GM04503 (cell line): ENCODE data around the gene DIPK1B.

Experiments used
- DNase-seq: peaks from one replicate; pipeline ENCODE4 v3.0.0-alpha.2; 2012; ENCODE audit warnings: low read depth

The DIPK1B gene

DNA sequence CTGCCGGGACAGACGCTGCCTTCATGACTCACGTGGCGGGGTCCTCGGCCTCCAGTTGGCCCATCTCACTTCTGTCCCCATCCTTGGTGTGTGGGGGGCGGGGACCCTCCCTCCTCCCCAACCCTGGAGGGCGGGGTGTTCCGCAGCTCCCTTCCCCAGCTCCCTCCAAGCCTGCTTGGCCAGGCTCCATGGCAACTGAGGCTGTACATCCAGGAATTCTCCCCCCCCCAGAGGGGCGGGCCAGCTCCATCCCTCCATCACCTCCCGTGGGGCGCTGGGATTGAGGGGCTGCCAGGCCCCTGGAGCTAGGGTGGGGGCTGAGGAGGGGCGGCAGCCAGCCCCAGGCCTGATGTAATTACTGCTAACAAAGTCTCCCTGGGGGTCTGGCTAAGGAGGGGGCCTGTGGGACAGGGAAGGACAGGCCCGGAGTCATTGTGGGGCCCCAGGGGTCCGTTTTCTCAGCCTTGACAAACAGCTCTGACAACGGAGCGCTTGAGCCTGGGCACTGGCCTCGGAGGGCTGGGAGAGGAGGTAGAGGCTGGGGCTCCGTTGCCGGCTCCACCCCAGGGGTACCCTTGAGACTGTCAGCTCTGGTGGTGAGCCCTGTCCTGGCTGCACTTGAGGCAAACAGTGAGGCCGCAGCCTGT lies 8.0 kb downstream of the DIPK1B start:
- DNase-seq: no peak

DNA sequence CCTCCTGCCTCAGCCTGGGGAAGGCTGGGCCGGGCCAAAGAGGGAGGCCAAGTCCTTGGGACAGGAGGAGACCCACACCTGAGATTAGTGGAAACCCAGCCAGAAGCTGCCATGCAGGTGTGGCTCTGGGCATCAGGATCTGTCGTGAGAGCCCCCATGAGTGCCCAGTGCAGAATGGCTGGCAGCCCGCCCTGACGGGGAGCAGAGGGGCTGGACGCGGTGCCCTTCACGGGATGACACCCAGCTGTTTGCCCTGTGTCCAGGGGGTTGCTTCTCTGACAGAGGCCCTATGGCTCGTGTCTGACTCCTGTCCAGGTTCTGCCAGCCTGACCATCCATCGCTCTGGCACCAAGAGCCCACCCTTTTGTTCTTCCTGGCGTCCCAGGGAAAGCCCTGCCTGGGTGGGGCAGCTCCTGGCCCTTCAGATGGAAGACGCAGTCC lies 8.5 kb downstream of the DIPK1B start:
- no peak for DNase-seq

DNA sequence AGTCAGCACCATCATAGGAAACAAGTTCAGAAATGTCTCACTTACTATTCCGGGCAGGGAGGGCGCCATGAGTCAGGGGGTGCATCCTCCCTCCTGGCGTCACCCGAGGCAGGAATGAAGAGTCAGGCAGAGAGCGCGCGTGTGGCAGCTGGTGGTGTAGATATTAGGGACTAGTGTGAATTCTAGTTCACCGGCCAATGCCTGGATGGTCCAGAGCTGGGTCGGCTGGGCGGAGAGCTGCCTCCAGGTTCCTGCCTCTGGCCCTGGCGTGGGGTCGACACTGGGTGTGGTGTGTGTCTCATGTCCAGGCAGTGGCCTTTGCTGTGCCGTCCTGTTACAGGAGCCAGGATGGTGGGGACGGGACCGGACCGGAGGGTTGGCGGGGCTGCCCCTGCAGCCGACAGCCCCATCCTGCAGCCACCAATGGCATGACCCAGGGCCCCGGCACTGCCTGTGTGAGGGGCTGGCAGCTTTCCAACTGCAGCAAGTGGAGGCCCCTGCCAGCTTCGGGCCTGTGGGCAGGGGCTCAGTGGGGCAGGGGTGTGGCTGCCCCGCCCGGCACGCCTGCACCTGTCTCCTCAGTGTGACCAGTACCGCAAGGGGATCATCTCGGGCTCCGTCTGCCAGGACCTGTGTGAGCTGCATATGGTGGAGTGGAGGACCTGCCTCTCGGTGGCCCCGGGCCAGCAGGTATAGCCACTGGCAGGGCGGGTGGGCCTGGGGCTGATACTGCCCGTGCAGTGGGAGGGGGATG lies 9.1 kb downstream of the DIPK1B start:
- no peak for DNase-seq

DNA sequence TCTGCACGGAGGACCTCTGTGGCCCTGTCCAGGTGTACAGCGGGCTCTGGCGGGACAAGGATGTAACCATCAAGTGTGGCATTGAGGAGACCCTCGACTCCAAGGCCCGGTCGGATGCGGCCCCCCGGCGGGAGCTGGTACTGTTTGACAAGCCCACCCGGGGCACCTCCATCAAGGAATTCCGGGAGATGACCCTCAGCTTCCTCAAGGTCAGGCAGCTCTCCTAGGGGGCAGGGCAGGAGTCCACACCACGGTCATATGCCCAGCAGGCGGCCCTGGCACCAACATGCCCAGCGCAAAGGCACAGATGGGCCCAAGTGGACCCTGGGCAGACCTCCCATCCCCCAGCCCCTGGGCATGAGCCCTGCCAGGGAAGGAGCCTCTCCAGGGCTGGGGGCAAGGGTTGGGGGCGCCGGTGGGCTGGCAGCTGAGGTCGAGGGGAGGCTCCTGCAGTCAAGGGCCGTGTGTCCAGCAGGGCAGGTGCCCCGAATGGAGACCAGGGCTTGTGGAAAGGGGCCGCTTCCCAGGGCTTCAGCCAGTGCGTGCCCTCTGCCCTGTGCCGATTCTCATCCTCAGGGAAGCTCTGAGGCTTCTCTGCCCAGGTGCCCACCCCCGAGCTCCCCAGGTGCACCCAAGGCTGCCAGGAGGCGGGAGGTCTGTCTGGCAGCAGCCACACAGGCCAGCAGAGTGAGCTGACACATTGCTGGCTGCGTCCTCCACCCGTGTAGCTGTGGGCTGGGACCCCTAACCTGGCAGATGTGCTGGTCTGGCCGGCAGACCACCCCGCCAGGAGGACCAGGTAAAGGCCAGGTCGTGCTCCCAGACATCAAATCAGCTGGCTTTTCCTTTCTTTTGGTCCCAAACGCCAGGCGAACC lies 10.0 kb downstream of the DIPK1B start:
- DNase-seq: no peak

DNA sequence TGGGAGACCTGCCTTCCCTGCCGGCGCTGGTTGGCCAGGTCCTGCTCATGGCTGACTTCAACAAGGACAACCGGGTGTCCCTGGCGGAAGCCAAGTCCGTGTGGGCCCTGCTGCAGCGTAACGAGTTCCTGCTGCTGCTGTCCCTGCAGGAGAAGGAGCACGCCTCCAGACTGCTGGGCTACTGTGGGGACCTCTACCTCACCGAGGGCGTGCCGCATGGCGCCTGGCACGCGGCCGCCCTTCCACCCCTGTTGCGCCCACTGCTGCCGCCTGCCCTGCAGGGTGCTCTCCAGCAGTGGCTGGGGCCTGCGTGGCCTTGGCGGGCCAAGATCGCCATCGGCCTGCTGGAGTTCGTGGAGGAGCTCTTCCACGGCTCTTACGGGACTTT lies 10.6 kb downstream of the DIPK1B start:
- DNase-seq: no peak

DNA sequence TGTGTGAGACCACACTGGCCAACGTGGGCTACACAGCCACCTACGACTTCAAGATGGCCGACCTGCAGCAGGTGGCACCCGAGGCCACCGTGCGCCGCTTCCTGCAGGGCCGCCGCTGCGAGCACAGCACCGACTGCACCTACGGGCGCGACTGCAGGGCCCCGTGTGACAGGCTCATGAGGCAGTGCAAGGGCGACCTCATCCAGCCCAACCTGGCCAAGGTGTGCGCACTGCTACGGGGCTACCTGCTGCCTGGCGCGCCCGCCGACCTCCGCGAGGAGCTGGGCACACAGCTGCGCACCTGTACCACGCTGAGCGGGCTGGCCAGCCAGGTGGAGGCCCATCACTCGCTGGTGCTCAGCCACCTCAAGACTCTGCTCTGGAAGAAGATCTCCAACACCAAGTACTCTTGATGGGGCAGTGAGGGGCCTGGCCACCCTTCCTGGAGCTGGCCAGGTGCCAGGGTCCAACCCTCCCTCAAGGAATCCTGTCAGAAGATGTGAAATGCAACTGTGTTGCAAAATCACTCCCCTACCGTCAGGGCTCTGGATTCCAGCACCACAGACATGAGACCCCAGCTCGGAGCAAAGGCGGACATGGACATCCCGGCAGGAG lies 11.1 kb downstream of the DIPK1B start:
- DNase-seq: no peak

DNA sequence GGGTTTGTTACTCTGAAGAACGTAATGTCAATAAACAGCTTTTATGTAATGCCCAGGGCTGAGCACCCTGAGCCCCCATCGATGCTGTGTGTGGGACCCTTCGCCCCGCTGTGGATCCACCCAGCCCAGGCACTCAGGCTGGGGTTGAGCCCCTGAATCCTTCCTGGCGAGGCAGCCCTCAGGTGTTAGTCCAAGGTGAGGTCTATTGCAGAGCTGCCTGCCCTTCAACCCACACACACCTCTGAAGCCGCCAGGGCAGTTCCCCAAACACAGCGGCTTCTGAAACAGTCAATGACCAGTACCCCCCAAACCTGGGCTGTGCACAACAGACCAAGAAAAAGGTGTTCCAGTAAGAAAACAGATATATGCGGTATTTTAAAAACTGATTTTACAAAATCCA lies 11.6 kb downstream of the DIPK1B start:
- DNase-seq: no peak

DNA sequence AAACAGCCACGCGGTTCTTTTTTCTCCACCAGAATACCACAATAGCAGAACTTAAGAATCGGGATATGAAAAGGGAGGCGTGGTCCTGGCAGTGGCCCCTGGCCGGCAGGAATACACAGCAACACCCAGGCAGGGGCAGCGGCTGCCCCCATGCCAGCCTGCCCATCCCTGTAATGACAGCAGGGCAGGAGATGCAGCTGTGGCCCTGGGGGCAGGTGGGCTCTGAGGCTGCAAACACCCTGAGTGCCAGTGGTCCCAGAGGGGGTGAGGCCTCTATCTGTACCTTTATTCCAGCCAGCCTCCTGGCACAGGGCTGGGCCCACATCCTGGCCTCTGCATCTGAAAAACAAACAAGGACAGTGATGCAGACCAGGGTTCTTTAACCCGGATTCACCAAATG lies 12.4 kb downstream of the DIPK1B start:
- no peak for DNase-seq

DNA sequence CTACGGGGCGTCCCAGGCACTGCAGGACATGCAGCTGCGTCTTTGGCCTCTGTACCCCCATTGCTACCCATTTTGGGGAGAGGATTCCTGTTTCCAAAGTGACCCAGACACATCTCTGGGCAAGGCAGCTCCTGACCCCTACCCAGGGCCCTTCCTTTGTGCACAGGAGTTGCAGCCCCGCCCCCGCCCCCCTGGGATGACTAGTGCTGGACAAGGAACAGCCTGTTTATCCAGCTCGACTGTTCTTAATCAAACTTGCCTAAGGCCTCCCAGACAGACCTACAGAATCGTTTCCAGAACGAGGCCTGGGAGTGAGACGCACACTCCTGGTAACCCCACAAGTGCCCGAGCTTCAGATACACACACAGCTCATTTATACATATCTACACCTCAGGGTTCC lies 13.2 kb downstream of the DIPK1B start:
- no peak for DNase-seq

DNA sequence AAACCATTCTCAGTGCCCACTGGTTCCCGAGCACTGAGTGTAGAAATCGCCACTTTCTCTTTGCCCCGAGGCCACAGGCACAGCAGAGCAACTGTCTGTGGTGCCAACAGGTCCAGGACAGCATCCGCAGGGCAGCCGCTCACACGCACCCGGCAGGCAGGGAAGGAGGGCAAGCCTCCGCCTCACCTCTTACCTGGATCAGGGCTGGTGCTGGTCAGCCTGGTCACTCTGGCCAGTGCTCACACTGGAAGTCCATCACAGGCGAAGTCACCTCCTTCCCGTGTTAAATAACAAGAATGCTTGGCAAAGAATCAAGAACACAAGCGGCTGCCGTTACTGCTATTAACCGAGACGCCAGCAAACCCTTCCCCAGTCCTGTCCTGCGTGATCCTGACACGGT lies 13.7 kb downstream of the DIPK1B start:
- no peak for DNase-seq

DNA sequence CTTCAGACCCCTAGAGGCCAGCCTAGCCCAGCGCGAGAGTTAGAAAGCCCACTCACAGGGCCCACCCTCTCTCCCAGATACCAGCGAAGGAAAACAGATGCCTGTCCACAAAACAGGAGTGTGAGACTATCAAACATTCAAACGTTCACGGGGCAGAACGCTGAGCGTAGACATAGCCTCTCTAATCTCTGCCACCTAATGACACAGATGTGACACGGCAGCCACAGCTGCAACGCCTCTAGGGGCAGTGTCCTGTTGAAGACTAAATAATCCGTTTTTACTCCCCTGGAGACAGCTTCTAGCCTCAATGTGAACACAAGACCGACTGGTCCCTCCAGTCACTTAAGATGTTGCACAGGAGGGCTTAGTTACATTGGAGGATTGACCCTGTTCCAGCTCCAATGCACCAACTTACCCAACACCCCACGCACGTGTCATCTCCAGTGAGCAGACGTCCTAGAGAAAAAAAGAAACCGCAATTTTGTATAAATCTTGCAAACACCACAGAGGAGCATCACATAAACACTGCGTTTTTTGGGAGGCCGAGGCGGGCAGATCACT lies 14.3 kb downstream of the DIPK1B start:
- no peak for DNase-seq

DNA sequence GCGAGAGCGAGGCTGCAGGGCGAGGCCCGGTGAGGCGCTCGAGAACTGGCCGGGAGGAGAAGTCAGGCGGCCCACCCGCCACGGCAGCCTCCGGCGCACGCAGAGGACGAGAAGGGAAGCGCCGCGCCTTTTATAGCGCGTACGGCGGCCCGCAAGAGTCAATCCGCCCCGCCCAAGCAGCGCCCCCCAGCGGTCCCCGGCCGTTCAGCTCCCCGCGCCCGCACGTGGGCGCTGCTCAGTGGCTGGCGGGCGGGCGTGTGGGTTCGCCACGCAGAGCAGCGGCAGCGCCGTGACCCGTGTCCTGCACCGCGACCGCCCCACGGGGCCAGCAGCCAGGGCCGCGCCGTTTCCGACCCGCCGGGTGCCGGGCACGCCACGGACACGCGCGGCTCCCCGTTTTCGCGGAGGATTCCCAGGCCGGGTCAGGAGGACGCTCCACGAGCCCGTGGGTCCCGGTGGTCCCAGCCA lies 15.7 kb downstream of the DIPK1B start:
- no peak for DNase-seq

DNA sequence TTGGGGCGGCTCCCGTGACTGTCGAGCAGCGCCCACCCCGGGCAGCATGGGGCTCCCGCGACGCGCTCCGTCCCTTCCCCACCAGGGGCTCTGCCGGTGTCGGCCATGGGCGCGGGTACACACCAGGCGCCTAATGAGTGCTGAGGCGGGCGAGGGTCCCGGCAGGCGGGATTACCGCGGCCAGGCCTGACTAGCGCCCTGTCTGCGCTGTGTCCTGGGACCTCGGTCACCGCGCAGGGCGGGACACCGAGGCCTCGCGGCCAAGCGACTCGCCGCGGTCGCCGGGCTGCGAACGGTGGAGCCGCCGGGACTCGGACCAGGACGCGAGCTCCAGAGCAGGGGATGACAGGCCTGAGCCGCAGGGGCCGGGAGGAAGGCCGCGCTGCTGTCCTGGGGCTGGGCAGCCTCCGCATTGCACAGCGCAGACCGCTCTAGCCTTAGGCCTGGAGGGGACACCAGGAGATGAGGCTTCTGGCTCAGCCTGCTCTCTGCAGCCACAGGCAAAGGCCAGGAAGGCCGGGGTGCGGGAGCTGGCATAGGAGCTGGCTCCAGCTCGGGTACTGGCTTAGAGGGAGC lies 16.3 kb downstream of the DIPK1B start:
- no peak for DNase-seq

DNA sequence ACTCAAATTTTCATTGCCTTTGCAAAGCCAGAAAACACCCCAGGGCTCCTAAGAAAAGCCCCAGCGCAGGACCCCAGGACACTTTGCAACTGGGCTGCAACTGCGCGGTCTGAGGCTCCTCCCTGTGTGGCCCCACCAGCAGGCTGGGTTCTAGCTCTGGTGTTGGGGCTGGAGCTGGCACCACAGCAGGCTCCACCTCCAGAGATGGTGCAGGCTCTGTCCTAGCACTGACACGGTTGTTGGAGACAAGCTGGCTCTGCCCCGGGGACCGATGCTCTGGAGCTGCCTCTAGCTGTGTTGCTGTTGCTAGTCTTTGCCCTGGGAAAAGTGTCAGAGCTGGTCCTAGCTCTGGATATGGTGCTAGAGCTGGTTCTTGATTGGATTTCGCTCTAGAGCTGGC lies 16.8 kb downstream of the DIPK1B start:
- no peak for DNase-seq

DNA sequence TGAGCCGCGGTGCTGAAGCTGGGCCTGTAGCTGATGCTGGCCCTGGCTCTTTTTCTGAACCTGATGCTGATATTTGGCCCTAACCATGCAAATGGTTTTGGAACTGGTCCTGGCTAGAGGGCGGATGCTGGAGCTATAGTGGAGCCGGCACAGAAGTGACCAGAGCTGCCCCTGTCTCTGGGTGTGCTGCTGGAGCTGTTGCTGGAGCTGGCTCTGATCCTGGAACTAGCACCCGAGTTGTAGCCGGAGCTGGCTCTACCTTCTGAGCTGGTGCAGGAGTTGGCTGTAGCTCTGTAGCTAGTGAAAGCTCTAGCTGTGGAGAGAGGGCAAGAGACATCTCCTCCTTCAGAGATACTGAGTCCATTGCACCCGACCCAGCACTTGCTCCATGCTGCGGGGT lies 17.6 kb downstream of the DIPK1B start:
- no peak for DNase-seq

DNA sequence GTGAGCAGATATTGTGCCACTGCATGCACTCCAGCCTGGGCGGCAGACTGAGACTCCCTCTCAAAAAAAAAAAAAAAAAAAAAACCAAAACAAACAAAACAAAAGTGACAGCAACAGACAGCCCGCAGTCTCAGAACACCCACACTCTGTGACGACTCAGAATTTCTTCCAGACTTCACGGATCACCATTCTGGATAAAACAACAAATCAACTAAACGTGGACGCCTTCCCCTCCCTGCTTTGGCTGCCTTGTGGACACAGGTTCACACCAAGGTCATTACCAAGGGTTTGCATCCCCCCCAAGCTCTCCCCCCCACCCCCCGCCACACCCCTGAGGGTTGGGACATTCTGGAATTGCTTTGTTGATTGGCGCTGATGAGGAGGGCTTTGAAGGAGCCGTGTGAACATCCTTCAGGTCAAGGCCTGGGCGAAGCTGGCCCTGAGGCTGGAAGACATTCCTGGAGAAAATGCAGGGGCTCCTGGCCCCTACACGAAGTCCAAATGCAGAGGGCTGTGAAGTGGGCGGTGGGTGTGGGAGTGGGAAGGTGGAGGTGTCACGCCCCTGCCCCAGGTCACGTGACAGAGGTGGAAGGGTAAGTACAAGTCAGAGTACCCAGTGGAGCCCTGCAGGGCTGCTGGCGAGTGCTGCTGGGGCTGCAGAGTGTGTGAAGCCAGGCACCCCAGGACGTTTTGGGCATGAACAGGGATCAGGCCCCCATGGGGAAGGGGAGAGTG lies 20.2 kb downstream of the DIPK1B start:
- DNase-seq: no peak

DNA sequence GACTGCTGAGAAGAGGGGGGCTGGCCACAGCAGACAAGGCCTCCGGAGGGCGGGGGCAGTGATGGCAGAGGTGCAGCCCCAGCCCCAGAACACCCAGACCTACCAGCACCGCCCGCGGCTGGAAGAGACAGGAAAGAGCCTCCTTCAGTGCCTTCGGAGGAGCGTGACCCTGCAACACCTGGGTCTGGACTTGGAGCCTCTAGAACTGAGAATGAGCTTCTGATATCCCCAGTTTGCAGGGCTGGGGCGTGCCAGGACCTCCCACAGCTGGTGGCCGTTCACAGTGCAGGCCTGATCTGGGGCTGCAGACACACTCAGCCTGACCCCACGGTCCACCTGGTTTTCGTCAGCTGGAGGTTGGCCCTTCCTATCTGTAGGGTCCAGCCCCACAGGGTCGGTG lies 21.2 kb downstream of the DIPK1B start:
- no peak for DNase-seq

DNA sequence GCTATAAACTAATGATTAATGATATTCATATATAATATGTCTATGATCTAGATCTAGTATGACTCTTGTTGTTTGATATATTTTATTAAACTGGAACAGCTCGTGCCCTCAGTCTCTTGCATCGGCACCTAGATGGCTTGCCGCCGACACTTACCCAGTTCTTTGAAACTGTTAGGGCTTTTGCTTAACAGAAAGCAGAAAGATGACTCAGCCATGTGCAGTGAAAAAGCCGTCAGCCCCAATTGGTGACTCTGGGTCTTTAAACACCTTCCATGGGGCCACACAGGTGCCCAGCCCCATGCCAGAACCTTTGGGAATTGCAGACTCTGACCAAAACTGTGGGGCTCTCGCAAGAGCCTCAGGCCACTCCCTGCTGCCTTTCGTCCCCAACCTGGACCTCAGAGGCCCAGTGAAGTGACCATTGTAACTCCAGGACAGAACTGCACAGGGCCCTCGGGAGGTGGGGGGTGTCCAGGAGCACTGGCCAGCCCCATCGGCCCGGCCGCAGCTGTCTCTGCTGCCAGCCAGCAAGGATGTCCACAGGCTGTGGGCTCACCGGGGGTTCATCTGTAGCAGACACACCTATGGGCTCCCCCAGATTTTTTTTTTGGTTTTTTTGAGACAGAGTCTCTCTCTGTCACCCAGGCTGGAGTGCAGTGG lies 22.6 kb downstream of the DIPK1B start:
- DNase-seq: no peak

DNA sequence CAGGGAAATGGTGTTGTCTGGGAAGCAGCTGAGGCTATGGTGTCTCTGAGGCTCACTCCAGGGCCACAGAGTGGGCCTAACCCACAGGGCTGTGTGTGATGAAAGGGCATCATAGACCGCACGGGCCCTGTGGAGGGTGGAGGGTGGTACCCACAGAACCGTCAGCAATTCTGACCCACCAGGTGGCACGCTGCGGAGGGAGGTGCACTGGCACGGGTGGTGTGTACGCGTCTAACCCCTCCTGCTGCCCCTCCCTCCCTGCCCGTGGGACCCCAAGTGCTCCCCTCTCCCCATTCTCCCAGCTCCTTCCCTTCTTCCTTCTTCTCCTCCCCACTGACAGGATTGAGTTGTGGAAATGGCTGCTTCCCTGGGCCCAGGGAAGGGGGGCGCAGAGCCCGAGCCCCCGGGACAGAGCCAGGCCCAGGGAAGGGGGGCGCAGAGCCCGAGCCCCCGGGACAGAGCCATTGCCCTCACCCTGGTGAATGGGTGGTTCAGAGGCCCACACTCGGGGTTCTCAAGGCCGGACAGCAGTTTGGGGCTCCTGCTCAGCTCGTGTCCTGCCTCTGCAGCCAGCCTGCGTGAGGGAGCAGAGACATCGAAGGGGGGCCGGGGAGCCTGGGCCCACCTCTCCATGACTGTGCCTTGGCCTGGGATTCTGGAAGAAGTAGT lies 23.6 kb downstream of the DIPK1B start:
- no peak for DNase-seq

DNA sequence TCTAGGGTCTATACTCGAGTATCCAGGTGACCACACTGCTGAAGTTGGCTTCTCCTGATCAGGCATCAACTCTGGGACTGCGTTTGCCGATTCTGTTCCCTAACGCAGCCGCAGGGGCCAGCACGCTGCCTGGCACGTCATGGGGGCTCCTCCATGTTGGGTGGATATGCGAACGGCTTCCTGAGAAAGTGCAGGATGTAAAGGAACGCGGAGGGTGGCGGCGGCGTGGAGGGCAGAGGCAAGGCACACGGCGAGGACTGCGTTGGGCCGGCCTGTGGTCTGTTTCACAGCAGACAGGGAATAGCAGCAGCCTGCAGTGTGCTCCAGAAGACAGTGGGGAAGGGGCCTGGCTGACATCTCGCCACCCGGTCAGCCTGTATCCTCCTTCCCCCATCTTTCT lies 26.6 kb downstream of the DIPK1B start:
- no peak for DNase-seq
